Activated CD4-positive, alpha-beta T cell treated with anti-CD3 and anti-CD28 coated beads, Interleukin-2, amount 10 ng/mL, durations not matched to agents 7 days and 5 days (primary cell): ENCODE data around the gene GLE1. TPM values are rescaled to one million over a fixed set of nuclear protein-coding genes. Genes with fewer than 3 reads are reported as not detected.
"Not testable (repeated sequence)": the region's sequence is repeated elsewhere in the genome, so short reads cannot be mapped to it uniquely, and the experiment has no call there.

Source experiments
- CTCF ChIA-PET: fragments of 350-600 bp; sonication (Branson Sonifier 250); formaldehyde crosslinking; loops from one replicate; lab custom pipeline; 2021; ENCODE audit warnings: antibody characterized with exemption; lab: Charles Lee
- POLR2A ChIA-PET: fragments of 350-600 bp; sonication (Branson Sonifier 250); formaldehyde crosslinking; loops from one replicate; lab custom pipeline; 2021; ENCODE audit warnings: antibody characterized with exemption; lab: Charles Lee
- DNase-seq: peaks from one replicate; pipeline ENCODE4 v3.0.0-alpha.2; 2020
- H3K27ac Mint-ChIP-seq: one replicate; pipeline ENCODE4 v1.8.0; 2021; ENCODE audit warnings: mild to moderate bottlenecking, moderate library complexity, mixed read lengths
- H3K27me3 Mint-ChIP-seq: one replicate; pipeline ENCODE4 v1.8.0; 2021; ENCODE audit warnings: mixed read lengths
- H3K36me3 Mint-ChIP-seq: one replicate; pipeline ENCODE4 v1.8.0; 2021; ENCODE audit warnings: low read depth, mixed read lengths
- H3K4me1 Mint-ChIP-seq: one replicate; pipeline ENCODE4 v1.8.0; 2021; ENCODE audit warnings: mixed read lengths
- H3K4me3 Mint-ChIP-seq: one replicate; pipeline ENCODE4 v1.8.0; 2021; ENCODE audit warnings: mild to moderate bottlenecking, moderate library complexity, mixed read lengths
- H3K9me3 Mint-ChIP-seq: one replicate; pipeline ENCODE4 v1.8.0; 2021; ENCODE audit warnings: mixed read lengths
- total RNA-seq, 2 experiments: library from RNA; stranded (reverse); gene quantifications; one replicate each; pipeline ENCODE4 v1.2.3, GENCODE V29; 2021

The GLE1 gene
- total RNA-seq, 2 experiments from 2014 or later = 47.3 to 49.6 TPM

- CTCF ChIA-PET = interaction anchor here (0.5 kb wide), 1 partner anchor 26 kb away, joined by 3 read pairs; no protein-coding TSS in a partner anchor
- DNase-seq, H3K27me3 Mint-ChIP-seq, H3K9me3 Mint-ChIP-seq: not testable (repeated sequence)
- Mint-ChIP-seq H3K4me1 (peaks cover 22% of the 10 kb centered on the region), H3K36me3 (peaks cover 20% of the 10 kb centered on the region), H3K4me3 (peak overlapping the region; percentile 99), H3K27ac (peak overlapping the region; percentile 99)
- POLR2A ChIA-PET = interaction anchor here (0.7 kb wide), 1 partner anchor 49 kb away, joined by 3 read pairs; no protein-coding TSS in a partner anchor
These were observed 1.1 kb upstream of the GLE1 start for GRCh38 chr9:128503415-128503825.

- no peak for DNase-seq
- H3K27me3 Mint-ChIP-seq = no peaks in the 10 kb centered on the region
- CTCF ChIA-PET = interaction anchor here (0.5 kb wide), 1 partner anchor 27 kb away, joined by 3 read pairs; no protein-coding TSS in a partner anchor
- H3K9me3 Mint-ChIP-seq = no peaks in the 10 kb centered on the region
- peak overlapping the region; percentile 99 for H3K4me3 Mint-ChIP-seq
- peaks cover 24% of the 10 kb centered on the region for H3K36me3 Mint-ChIP-seq
- POLR2A ChIA-PET = interaction anchor here (0.7 kb wide), 1 partner anchor 49 kb away, joined by 3 read pairs; no protein-coding TSS in a partner anchor
- H3K27ac Mint-ChIP-seq = peak overlapping the region; percentile 99
- peaks cover 26% of the 10 kb centered on the region for H3K4me1 Mint-ChIP-seq
These were observed 649 bp upstream of the GLE1 start for GRCh38 chr9:128503870-128504269.

- peak overlapping the region; percentile 99 for H3K4me3 Mint-ChIP-seq
These were observed 871 bp downstream of the GLE1 start for GRCh38 chr9:128505414-128505765.

DNA sequence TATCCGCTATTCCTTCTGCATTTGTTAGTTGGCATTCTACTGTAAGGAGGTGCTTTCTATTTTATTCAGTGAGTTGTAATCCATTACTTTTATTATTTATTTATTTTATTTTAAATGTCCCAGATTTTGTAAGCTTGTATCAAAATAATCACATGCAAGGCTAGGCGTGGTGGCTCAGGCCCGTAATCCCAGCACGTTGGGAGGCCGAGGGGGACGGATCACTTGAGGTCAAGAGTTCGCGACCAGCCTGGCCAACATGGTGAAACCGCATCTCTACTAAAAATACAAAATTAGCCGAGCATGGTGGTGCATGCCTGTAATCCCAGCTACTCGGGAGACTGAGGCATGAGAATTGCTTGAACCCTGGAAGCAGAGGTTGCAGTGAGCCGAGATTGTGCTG is 1.4 kb downstream of the GLE1 start:
- H3K27ac Mint-ChIP-seq, DNase-seq, H3K9me3 Mint-ChIP-seq, H3K27me3 Mint-ChIP-seq, POLR2A ChIA-PET: not testable (repeated sequence)
- CTCF ChIA-PET = interaction anchor here (0.6 to 1.3 kb wide), 4 partner anchors 9 to 71 kb away, joined by 3 to 4 read pairs (median 3); no protein-coding TSS in a partner anchor
- Mint-ChIP-seq H3K4me1 (peaks cover 31% of the 10 kb centered on the region), H3K36me3 (peaks cover 23% of the 10 kb centered on the region), H3K4me3 (peak overlapping the region; percentile 99)

More at GRCh38 chr9:128505414-128505765, 871 bp downstream of the GLE1 start:
- ChIA-PET POLR2A (interaction anchor here (1.1 kb wide), 1 partner anchor 45 kb away, joined by 3 read pairs; no protein-coding TSS in a partner anchor), CTCF (interaction anchor here (0.5 to 1.2 kb wide), 3 partner anchors 10 to 1156 kb away, joined by 3 read pairs; no protein-coding TSS in a partner anchor)
- peak overlapping the region; percentile 99 for H3K27ac Mint-ChIP-seq
- H3K9me3 Mint-ChIP-seq = no peaks in the 10 kb centered on the region
- H3K36me3 Mint-ChIP-seq = peaks cover 28% of the 10 kb centered on the region
- no peaks in the 10 kb centered on the region for H3K27me3 Mint-ChIP-seq
- no peak for DNase-seq
- H3K4me1 Mint-ChIP-seq = peaks cover 31% of the 10 kb centered on the region

- H3K4me3 Mint-ChIP-seq = no peak overlapping the region
- ChIA-PET CTCF (interaction anchor here (1.3 to 1.4 kb wide), 2 partner anchors 17 to 47 kb away, joined by 3 read pairs; no protein-coding TSS in a partner anchor), POLR2A (no interaction called here)
- no peaks in the 10 kb centered on the region for H3K9me3 Mint-ChIP-seq
- DNase-seq = no peak
- no peak overlapping the region for H3K27ac Mint-ChIP-seq
- peaks cover 19% of the 10 kb centered on the region for H3K4me1 Mint-ChIP-seq
- H3K36me3 Mint-ChIP-seq = peaks cover 55% of the 10 kb centered on the region
- no peaks in the 10 kb centered on the region for H3K27me3 Mint-ChIP-seq
These were observed 8.3 kb downstream of the GLE1 start for GRCh38 chr9:128512820-128513219.

GRCh38 chr9:128521956-128522355 is 17.4 kb downstream of the GLE1 start:
- no peak overlapping the region for H3K27ac Mint-ChIP-seq
- POLR2A ChIA-PET = no interaction called here
- peaks cover 2% of the 10 kb centered on the region for H3K4me1 Mint-ChIP-seq
- peaks cover 59% of the 10 kb centered on the region for H3K36me3 Mint-ChIP-seq
- H3K9me3 Mint-ChIP-seq = peaks cover 7% of the 10 kb centered on the region
- CTCF ChIA-PET = interaction anchor here (1.1 to 1.6 kb wide), 2 partner anchors 154 to 297 kb away, joined by 3 to 6 read pairs; partner anchors contain the start of gene ENDOG
- DNase-seq = no peak
- no peak overlapping the region for H3K4me3 Mint-ChIP-seq
- H3K27me3 Mint-ChIP-seq = no peaks in the 10 kb centered on the region

DNA sequence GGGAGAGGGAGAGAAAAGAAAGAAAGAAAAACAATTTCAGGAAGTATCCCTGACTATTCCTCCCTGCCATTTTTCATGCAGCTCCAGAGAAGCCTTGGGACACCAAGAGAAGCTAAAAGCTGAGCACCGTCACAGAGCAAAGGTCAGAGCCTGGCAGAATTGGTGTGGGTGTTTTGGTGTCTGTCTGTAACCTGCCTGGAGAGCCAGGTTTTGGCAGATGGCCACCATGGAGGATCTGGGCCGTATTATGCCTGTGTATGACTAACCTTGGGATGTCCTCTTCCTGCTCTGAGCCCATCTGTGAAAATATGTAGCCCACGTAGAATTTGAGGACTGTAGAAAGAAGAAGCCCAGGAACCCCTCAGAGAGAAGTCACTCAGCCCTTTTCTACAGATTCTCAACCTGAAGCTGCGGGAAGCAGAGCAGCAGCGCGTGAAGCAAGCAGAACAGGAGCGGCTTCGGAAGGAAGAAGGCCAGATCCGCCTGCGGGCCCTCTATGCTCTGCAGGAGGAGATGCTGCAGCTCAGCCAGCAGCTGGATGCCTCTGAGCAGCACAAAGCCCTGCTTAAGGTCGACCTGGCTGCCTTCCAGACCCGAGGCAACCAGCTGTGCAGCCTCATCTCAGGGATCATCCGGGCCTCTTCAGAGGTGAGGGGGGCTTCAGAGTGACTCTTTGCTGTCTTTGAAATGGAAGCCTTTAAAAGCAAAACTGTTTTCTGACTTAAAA is 18.8 kb downstream of the GLE1 start:
- Mint-ChIP-seq H3K4me3 (no peak overlapping the region), H3K4me1 (no peaks in the 10 kb centered on the region), H3K9me3 (peaks cover 7% of the 10 kb centered on the region), H3K27me3 (no peaks in the 10 kb centered on the region), H3K27ac (no peak overlapping the region), H3K36me3 (peaks cover 49% of the 10 kb centered on the region)
- CTCF ChIA-PET = interaction anchor here (1.1 to 1.6 kb wide), 2 partner anchors 27 to 295 kb away, joined by 3 read pairs; partner anchors contain the start of gene ENDOG
- DNase-seq = no peak
- POLR2A ChIA-PET = no interaction called here

DNA sequence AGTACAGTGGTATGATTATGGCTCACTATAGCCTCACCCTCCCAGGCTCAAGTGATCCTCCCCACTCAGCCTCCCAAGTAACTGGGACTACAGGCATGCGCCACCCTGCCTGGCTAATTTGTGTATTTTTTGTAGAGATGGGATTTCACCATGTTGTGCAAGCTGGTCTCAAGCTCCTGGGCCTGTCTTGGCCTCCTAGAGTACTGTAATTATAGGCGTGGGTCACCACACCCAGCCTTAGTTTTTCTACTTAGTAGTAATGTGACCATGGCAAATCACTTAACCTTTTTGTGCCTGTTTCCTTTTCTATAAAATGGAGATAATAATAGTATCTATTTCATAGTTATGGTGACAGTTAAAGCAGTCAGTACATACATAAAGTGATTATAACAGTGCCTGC is 22.2 kb downstream of the GLE1 start:
- peaks cover 37% of the 10 kb centered on the region for H3K36me3 Mint-ChIP-seq
- CTCF ChIA-PET = interaction anchor here (0.9 kb wide), 1 partner anchor 20 kb away, joined by 3 read pairs; no protein-coding TSS in a partner anchor
- H3K4me1 Mint-ChIP-seq = no peaks in the 10 kb centered on the region
- no peak overlapping the region for H3K4me3 Mint-ChIP-seq
- POLR2A ChIA-PET = no interaction called here
- H3K9me3 Mint-ChIP-seq = no peaks in the 10 kb centered on the region
- no peaks in the 10 kb centered on the region for H3K27me3 Mint-ChIP-seq
- DNase-seq = no peak
- no peak overlapping the region for H3K27ac Mint-ChIP-seq

DNA sequence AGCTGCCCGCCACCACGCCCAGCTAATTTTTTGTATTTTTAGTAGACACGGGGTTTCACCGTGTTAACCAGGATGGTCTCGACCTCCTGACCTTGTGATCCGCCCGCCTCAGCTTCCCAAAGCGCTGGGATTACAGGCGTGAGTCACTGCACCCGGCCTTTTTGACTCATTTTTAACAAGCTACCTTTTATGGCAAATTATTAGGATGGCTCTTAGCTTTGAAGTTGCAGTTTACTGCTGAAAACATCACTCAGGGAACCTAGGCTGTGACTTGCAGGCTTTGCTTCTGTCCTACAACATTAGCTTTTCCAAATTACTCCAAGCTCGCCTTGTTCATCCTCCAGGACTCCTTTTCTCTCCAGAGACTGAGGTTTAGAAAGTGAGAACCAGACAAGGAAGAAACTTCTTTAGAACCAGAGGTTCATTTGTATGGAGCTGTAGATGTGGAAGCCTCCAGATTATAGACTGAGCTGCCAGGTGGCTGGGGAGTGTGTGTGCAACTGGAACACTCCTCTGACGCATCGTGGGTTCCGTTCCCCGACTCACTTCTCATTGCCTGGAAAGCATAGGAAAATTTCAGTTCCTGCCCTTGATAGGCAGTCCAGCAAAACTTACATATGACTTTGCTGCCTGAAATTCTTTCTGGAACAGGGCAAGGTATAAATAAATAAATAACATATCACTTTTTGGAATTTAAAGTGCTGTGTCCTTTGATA is 24.1 kb downstream of the GLE1 start:
- POLR2A ChIA-PET = no interaction called here
- CTCF ChIA-PET = interaction anchor here (0.5 to 1.6 kb wide), 8 partner anchors 10 to 549 kb away, joined by 3 to 4 read pairs (median 3); no protein-coding TSS in a partner anchor
- peaks cover 31% of the 10 kb centered on the region for H3K36me3 Mint-ChIP-seq

DNA sequence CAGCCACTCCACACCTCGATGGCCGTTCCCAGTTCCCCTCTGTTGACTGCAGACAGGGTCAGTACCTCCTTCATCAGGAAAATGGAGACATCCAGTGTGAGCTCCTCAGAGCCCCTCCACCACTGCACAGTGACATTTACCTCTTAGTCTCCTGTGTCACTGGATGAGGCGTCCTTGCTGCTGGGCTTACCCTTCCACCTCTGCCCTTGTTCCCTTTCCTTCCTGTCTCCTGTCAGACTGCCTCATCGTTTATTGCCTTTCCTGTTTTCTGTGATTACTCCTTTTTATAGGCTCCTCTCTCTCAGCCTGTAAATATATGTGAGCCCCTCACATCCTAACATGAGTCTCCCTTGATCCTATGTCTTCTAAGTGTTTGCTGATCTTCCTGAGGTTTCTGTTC is 24.7 kb downstream of the GLE1 start:
- Mint-ChIP-seq H3K36me3 (peaks cover 35% of the 10 kb centered on the region), H3K27me3 (no peaks in the 10 kb centered on the region), H3K9me3 (no peaks in the 10 kb centered on the region), H3K4me1 (no peaks in the 10 kb centered on the region), H3K4me3 (no peak overlapping the region), H3K27ac (peak overlapping the region; percentile 20)
- ChIA-PET CTCF (interaction anchor here (0.5 to 1.5 kb wide), 2 partner anchors 15 to 187 kb away, joined by 3 to 4 read pairs; no protein-coding TSS in a partner anchor), POLR2A (no interaction called here)
- no peak for DNase-seq

More for the DNA sequence above, 24.1 kb downstream of the GLE1 start:
- no peak overlapping the region for H3K27ac Mint-ChIP-seq
- no peak for DNase-seq
- H3K4me1 Mint-ChIP-seq = no peaks in the 10 kb centered on the region
- no peaks in the 10 kb centered on the region for H3K27me3 Mint-ChIP-seq
- H3K9me3 Mint-ChIP-seq = no peaks in the 10 kb centered on the region
- H3K4me3 Mint-ChIP-seq = no peak overlapping the region

DNA sequence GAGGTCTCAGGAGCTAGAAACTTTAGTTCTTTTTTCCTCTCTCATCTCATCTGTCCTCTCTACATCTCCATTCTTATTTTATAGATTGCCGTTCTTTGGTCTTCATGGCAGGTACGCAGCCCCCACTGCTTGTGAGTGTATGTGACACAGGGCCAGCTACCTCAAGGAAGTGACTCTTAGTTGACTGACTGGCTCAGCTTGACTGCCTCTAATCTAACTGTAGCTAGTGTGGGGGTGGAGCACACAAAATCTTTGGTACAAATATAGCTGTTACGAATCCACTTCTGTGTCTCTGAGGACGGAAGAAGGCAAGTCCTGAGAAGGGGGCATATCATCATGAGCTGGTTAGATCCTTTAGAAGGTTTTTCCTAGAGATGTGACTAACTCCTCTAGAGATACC is 28.1 kb downstream of the GLE1 start:
- POLR2A ChIA-PET = no interaction called here
- CTCF ChIA-PET = interaction anchor here (1.3 to 2.6 kb wide), 2 partner anchors 9 to 30 kb away, joined by 6 to 9 read pairs; no protein-coding TSS in a partner anchor
- no peak overlapping the region for H3K4me3 Mint-ChIP-seq
- no peaks in the 10 kb centered on the region for H3K9me3 Mint-ChIP-seq
- H3K27ac Mint-ChIP-seq = no peak overlapping the region
- H3K27me3 Mint-ChIP-seq = no peaks in the 10 kb centered on the region
- no peak for DNase-seq
- H3K36me3 Mint-ChIP-seq = peaks cover 33% of the 10 kb centered on the region
- no peaks in the 10 kb centered on the region for H3K4me1 Mint-ChIP-seq

- CTCF ChIA-PET = interaction anchor here (1.2 to 3.2 kb wide), 3 partner anchors 8 to 11 kb away, joined by 3 to 10 read pairs (median 9); partner anchors contain the start of gene SPTAN1
- Mint-ChIP-seq H3K27ac (no peak overlapping the region), H3K36me3 (peaks cover 60% of the 10 kb centered on the region), H3K27me3 (no peaks in the 10 kb centered on the region), H3K9me3 (no peaks in the 10 kb centered on the region), H3K4me1 (peaks cover 4% of the 10 kb centered on the region), H3K4me3 (no peak overlapping the region)
- POLR2A ChIA-PET = no interaction called here
- no peak for DNase-seq
These were observed 36.3 kb downstream of the GLE1 start for GRCh38 chr9:128540634-128541360.
